Activated naive CD4-positive, alpha-beta T cell treated with anti-CD3 and anti-CD28 coated beads for 36 hours (primary cell): ENCODE results near the gene ZBTB21. TPM values are rescaled to one million over a fixed set of nuclear protein-coding genes. Genes with fewer than 3 reads are reported as not detected.

Experiments
- CTCF ChIA-PET: fragments of 350-600 bp; sonication (Branson Sonifier 250); formaldehyde crosslinking; loops from one replicate; lab custom pipeline; 2021; ENCODE audit warnings: antibody characterized with exemption; lab: Charles Lee
- DNase-seq: peaks from one replicate; pipeline ENCODE4 v3.0.0-alpha.2; 2020
- H3K27ac Mint-ChIP-seq: one replicate; pipeline ENCODE4 v1.8.0; 2021; ENCODE audit warnings: mild to moderate bottlenecking, mixed read lengths
- H3K27me3 Mint-ChIP-seq: one replicate; pipeline ENCODE4 v1.8.0; 2021; ENCODE audit warnings: low read depth, mixed read lengths
- H3K36me3 Mint-ChIP-seq: one replicate; pipeline ENCODE4 v1.8.0; 2021; ENCODE audit warnings: low read depth, mixed read lengths
- H3K4me1 Mint-ChIP-seq: one replicate; pipeline ENCODE4 v1.8.0; 2021; ENCODE audit warnings: low read depth, mixed read lengths
- H3K4me3 Mint-ChIP-seq: one replicate; pipeline ENCODE4 v1.8.0; 2021; ENCODE audit warnings: mild to moderate bottlenecking, moderate library complexity, mixed read lengths
- H3K9me3 Mint-ChIP-seq: one replicate; pipeline ENCODE4 v1.8.0; 2021; ENCODE audit warnings: mixed read lengths
- intact Hi-C: fragments of 100-400 bp; cut with micrococcal nuclease; formaldehyde crosslinking; loops from one replicate; pipeline ENCODE4 v1.15.1; 2023
- total RNA-seq, 2 experiments: library from RNA; stranded (reverse); gene quantifications; one replicate each; pipeline ENCODE4 v1.2.3, GENCODE V29; 2021

ZBTB21 gene
- total RNA-seq: 10 to 100 TPM; 27.8 to 28.0 TPM

DNA sequence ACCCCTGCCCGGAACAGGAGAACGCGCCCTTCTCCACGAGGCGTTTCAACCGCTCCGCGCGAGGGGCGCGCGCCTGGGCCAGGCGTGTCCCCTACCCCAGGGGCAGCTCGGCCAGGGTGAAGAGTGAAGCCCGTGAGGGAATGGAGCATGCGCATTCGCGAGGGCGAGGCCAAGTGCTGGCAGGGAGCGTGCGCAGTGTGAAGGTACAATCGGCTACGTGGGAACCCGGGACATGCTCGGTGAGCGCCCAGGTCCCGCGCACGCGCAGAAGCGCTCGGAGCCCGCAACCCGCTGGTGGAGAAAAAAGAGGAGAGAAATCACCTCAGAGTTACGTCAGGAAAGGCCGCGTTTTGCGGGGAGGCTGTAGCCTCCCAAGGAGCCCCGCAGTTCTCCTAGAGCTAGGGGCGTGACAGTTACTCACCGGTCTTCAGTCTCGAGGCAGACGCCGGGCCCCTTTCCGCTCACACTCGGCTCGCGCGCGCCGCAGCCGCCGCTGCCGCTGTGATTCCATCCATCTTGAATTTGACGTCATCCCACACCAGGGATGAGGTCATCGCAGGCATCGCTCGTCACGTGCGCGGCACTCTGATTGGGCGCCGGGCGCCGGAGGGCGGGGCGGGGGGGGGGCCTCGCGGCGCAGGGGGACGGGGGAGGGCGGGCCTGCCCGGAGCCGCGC, at the start of gene ZBTB21:
Gene ZBTB21, minus strand, starts transcription at position 530 of the 676 bp plus-strand sequence. CDS start 16,265 bp downstream, outside the sequence.
- DNase-seq: peak; percentile 98
- H3K9me3 Mint-ChIP-seq: peaks cover 5% of the 10 kb centered on the region
- peak within 1 kb of the TSS; percentile 99 for H3K27ac Mint-ChIP-seq
- peaks cover 19% of the 10 kb centered on the region for H3K36me3 Mint-ChIP-seq
- no peaks in the 10 kb centered on the region for H3K27me3 Mint-ChIP-seq
- H3K4me3 Mint-ChIP-seq: peak within 1 kb of the TSS; percentile 98
- CTCF ChIA-PET: interaction anchor here (1.2 to 1.8 kb wide), 2 partner anchors 98 to 193 kb away, joined by 3 to 6 read pairs; no protein-coding TSS in a partner anchor
- intact Hi-C loops: loop anchor here (1.0 to 10.0 kb wide), 8 partner anchors 8 to 647 kb away; partner anchors contain the start of genes MX2, RIPK4 and UBASH3A
- H3K4me1 Mint-ChIP-seq: peaks cover 32% of the 10 kb centered on the region

DNA sequence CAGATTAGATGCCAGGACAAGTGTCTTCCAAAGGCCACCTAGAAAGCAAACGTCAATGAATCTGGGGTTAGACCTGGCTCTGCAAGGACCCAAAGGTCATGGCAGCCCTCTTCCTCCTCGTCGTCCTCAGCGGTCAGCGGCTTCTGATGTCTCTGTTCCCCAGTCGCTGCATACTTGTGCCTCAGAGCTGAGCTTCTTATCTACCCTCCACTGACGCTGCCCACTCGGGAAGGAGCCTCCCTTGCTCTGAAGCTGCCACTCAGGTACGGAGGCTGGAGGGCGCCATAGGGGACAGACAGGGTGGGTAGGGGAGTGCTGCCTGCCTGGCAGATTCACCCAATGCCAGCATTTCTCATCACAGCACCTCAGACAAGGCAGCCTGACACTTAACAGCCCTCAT, 49.6 kb upstream of the ZBTB21 start:
- CTCF ChIA-PET: interaction anchor here (0.6 kb wide), 1 partner anchor 83 kb away, joined by 4 read pairs; no protein-coding TSS in a partner anchor

DNA sequence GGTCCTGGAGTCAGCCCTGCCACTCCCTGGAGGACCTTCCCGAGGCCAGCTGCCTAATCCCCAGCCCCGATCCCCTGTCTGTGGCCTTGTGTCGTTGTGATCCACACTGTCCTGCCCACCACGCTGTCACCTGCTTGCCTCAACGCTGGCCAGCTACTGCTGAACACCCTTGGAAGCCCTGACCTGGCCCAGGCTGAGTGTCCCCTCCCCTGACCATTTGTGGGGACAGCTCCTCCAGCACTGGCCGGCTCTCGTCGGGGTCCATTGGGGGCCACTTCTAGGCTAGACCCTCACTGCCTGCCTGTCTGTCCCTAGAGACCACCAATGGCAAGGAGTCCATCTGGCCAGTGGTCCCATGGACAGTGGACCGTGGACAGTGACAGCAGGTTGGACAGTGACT, 49.0 kb upstream of the ZBTB21 start:
- DNase-seq: no peak
- CTCF ChIA-PET: interaction anchor here (0.6 kb wide), 1 partner anchor 84 kb away, joined by 4 read pairs; no protein-coding TSS in a partner anchor
- H3K9me3 Mint-ChIP-seq: no peaks in the 10 kb centered on the region
- peaks cover 33% of the 10 kb centered on the region for H3K4me1 Mint-ChIP-seq
- no peak overlapping the region for H3K27ac Mint-ChIP-seq
- H3K27me3 Mint-ChIP-seq: no peaks in the 10 kb centered on the region
- no peaks in the 10 kb centered on the region for H3K36me3 Mint-ChIP-seq
- intact Hi-C loops: no loop called here
- no peak overlapping the region for H3K4me3 Mint-ChIP-seq

More for the DNA sequence above, 49.6 kb upstream of the ZBTB21 start:
- Mint-ChIP-seq H3K36me3 (no peaks in the 10 kb centered on the region), H3K9me3 (no peaks in the 10 kb centered on the region), H3K4me3 (no peak overlapping the region), H3K27ac (no peak overlapping the region), H3K4me1 (peaks cover 39% of the 10 kb centered on the region), H3K27me3 (no peaks in the 10 kb centered on the region)
- intact Hi-C loops: loop anchor here (5.0 kb wide), 1 partner anchor 697 kb away; the partner anchor contains the start of gene MX2
- DNase-seq: no peak

DNA sequence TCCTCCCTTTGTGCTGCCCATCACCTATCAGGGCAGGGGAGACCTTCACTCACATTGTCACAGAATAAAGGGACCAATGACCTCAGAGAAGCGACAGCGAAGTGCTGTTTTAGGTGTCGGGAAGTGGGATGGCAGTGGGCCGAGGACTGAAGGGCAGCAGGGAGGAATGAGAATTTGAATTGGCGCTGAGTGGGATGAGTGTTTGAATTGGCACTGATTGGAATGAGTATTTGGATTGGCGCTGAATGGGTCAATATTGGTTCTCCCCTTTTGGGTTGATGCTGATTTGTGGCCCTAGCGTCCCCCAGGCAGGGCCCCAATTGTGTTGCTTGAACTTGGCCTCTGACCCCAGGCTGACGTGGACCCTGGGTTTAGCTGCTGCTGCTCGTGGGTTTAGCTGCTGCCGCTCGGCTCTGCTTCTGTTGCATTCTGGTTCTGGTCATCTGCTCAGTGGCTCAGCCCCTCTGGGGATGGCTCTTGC, 48.5 kb upstream of the ZBTB21 start:
- CTCF ChIA-PET: no interaction called here
- H3K4me1 Mint-ChIP-seq: peaks cover 28% of the 10 kb centered on the region
- H3K27me3 Mint-ChIP-seq: no peaks in the 10 kb centered on the region
- no peak overlapping the region for H3K27ac Mint-ChIP-seq
- no peak overlapping the region for H3K4me3 Mint-ChIP-seq
- intact Hi-C loops: no loop called here
- H3K9me3 Mint-ChIP-seq: no peaks in the 10 kb centered on the region
- no peak for DNase-seq
- H3K36me3 Mint-ChIP-seq: no peaks in the 10 kb centered on the region

DNA sequence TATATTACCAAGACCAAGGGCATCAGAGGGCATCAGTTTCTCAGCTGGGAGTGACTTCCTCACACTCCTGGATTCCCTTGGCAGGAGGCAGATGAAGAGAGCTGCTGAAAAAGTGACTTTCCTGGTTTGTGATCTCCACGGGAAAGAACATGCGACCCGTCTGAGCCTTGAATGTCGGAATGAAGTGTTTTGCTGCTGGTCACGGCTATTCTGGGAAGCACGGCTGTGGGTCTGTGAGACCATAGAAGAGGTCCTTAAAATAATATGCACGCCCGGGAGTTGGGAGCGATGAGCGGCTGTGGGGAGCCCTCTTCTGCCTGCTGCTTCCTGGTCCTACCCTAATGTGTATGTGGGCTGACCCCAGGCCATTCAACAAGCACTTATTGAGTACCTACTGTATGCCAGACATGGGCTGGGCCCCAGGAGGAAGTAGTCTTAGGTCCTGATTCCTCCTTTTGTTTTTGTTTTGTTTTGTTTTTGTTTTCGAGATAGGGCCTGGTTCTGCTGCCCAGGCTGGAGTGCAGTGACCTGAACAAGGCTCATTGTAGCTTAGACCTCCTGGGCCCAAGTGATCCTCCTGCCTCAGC, 47.8 kb upstream of the ZBTB21 start:
- Mint-ChIP-seq H3K4me1 (peaks cover 21% of the 10 kb centered on the region), H3K36me3 (no peaks in the 10 kb centered on the region), H3K27ac (no peak overlapping the region), H3K9me3 (no peaks in the 10 kb centered on the region), H3K4me3 (no peak overlapping the region), H3K27me3 (no peaks in the 10 kb centered on the region)
- intact Hi-C loops: no loop called here
- CTCF ChIA-PET: no interaction called here
- DNase-seq: no peak

DNA sequence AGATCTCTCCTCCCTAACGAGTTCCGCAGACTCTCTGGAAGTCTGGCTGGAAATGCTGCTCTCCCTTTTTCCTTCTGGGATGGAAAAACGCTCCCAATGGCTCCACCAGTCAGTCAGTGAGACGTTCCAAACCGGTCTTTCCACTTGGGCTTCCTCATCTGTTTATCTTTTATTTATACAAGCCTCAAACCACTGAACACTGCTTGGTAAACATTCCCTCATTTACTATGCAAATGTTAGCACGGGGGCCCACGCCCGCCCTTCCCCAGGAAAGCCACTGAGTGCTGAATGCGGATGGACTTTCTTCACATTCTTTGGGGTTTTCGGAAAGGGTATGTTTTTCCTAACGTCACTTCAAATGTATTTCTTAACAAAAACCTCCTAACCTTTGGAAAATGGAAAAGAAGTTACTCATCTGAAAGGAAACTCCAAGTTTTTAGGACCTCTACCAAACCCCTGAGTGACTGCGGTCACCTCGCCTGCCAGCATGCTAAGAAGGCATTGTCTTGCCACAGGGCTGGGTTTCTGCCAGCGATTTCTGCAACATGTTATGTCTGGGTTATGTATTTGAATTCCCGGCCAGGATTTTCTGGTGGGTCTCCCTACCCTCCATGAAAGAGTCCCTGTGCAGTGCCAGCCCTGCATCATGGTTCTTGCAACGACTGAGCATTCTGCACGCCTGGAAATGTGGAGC, 47.0 kb upstream of the ZBTB21 start:
- H3K4me3 Mint-ChIP-seq: no peak overlapping the region
- intact Hi-C loops: no loop called here
- no peaks in the 10 kb centered on the region for H3K36me3 Mint-ChIP-seq
- H3K4me1 Mint-ChIP-seq: peaks cover 15% of the 10 kb centered on the region
- H3K9me3 Mint-ChIP-seq: no peaks in the 10 kb centered on the region
- no peak overlapping the region for H3K27ac Mint-ChIP-seq
- CTCF ChIA-PET: no interaction called here
- no peaks in the 10 kb centered on the region for H3K27me3 Mint-ChIP-seq
- no peak for DNase-seq

DNA sequence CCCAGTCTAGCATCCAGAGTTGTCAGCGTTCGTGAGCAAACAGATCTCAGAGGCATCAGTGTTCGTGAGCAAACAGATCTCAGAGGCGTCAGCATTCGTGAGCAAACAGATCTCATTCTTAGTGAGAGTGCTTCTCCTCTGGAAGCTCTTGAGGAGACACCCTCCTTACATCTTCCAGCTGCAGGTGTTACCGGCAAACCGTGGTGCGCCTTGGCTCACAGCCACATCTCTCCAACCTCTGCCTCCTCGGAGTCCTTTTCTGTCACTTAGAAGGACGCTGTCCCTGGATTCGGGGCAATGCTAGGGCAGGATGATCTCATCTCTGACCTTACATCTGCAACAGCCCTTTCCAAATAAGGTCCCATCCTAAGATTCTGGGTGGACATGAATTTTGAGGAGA, 46.3 kb upstream of the ZBTB21 start:
- CTCF ChIA-PET: no interaction called here
- Mint-ChIP-seq H3K36me3 (no peaks in the 10 kb centered on the region), H3K4me1 (peaks cover 10% of the 10 kb centered on the region), H3K4me3 (no peak overlapping the region), H3K27me3 (no peaks in the 10 kb centered on the region), H3K27ac (no peak overlapping the region), H3K9me3 (no peaks in the 10 kb centered on the region)
- no peak for DNase-seq
- intact Hi-C loops: no loop called here

DNA sequence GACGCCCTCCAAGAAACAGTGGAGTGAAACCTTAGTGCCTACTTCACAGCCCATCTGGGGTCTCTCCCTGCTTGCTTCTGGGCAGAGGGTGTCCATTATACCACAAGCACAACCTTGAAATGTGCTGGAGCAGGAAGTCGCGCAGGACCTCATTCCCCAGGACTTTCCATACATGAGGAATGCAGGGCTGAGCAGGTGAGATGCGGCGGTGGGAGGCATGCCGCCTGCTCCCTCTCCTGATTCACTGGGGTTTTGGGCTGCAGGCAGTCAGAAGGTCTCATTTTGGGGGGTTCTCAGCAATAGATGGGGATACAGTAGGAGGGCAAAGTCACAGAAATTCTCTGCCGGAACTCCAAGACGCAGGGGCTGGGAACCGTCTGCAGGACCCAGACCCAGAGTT, 45.3 kb upstream of the ZBTB21 start:
- CTCF ChIA-PET: no interaction called here
- H3K36me3 Mint-ChIP-seq: no peaks in the 10 kb centered on the region
- H3K4me1 Mint-ChIP-seq: peaks cover 4% of the 10 kb centered on the region
- DNase-seq: no peak
- intact Hi-C loops: no loop called here
- no peaks in the 10 kb centered on the region for H3K27me3 Mint-ChIP-seq
- no peaks in the 10 kb centered on the region for H3K9me3 Mint-ChIP-seq
- H3K4me3 Mint-ChIP-seq: no peak overlapping the region
- H3K27ac Mint-ChIP-seq: no peak overlapping the region

DNA sequence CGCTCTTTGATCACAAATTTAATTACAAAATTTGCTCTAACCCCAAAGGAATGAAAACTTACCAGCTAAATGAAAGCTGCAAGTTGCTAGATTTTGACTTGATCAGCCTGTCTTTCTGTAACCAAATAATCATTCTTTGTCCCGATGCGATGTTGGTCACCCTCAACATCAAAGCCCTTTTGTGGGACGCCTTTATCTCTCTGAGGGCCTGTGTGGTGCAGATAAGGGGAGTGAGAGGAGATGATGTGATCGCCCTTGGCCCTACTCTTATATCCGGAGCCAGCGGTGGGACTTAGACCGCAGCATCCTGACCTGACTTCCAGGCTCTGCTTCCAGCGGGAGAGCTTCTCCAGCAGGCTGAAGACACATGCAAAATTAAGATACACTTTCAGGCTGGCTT, 41.6 kb upstream of the ZBTB21 start:
- Mint-ChIP-seq H3K4me3 (no peak overlapping the region), H3K4me1 (peaks cover 4% of the 10 kb centered on the region), H3K27ac (no peak overlapping the region), H3K27me3 (no peaks in the 10 kb centered on the region), H3K9me3 (no peaks in the 10 kb centered on the region), H3K36me3 (no peaks in the 10 kb centered on the region)
- intact Hi-C loops: no loop called here
- no peak for DNase-seq
- CTCF ChIA-PET: interaction anchor here (1.7 kb wide), 1 partner anchor 56 kb away, joined by 4 read pairs; no protein-coding TSS in a partner anchor

DNA sequence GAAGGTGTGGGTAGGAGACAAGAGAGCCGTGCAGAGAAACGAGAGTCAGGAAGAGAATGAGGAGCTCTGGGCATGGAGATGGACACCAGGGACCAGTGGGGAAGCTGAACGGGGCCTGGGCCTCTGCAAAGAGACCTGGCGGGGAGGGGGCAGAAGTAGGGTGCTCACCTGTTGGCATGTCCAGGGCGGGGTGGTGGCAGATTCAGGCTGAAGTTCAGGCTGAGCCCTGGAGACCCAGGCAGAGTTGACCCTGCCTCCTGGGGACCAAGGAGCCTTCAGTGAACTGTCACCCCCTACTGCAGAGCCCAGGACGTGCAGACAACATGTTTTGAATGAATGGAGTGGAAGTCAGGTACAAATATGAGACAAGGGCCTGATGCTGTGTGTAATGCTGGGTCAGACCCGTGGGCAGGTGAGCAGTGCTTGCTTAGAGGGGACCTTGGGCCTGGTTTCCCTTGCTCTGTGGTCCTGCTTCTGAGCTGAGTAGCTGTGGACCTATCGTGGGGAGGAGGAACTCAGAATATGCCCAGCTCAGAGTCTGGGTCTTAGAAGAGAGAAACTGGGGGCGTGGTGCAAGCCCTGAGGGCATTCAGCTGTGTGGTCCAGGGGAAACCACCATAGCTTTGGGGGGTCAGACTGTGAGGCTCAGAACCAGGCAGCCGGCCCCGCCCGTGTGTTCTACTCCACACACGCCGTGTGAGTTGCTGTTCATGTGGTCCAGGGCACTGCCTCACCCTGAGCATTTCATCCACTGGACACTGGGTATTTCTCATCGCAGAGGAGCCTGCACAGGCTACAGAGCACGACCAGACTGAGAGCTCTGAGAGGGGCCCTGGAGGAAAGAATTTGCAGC, 39.6 kb upstream of the ZBTB21 start:
- intact Hi-C loops: no loop called here
- Mint-ChIP-seq H3K27ac (no peak overlapping the region), H3K36me3 (no peaks in the 10 kb centered on the region), H3K27me3 (no peaks in the 10 kb centered on the region), H3K4me1 (peaks cover 4% of the 10 kb centered on the region), H3K9me3 (no peaks in the 10 kb centered on the region), H3K4me3 (no peak overlapping the region)
- CTCF ChIA-PET: interaction anchor here (0.6 to 1.3 kb wide), 4 partner anchors 45 to 258 kb away, joined by 3 to 5 read pairs (median 4); no protein-coding TSS in a partner anchor
- DNase-seq: no peak

DNA sequence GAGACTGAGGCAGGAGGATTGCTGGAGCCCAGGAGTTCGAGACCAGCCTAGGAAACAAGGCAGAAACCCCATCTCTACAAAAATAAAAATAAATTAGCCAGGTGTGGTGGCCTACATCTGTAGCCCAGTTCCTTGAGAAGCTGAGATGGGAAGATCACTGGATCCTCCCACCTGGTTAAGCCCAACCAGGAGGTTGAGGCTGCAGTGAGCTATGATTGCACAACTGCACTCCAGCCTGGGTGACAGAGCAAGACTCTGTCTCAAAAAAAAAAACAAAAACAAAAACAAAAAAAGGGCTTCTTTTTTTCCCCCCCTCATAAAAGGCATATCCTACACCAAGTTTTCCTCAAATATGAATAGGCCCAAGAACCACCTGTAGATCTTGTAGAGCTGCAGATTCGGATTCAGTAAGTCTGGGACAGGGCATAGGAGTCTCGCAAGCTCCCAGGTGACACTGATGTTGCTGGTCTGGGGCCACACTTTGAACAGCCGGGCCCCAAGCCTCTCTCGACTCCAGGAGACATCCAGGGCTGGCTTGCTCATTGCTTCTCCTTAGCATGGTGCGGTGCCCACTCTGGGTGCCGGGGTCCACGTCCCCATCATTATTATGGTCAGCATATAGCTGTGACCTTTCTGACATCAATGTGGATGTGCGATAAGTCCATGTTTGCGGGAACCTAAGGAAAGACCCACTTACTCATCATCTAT, 38.9 kb upstream of the ZBTB21 start:
- intact Hi-C loops: no loop called here
- Mint-ChIP-seq H3K9me3 (no peaks in the 10 kb centered on the region), H3K27ac (no peak overlapping the region), H3K27me3 (no peaks in the 10 kb centered on the region), H3K4me1 (peaks cover 4% of the 10 kb centered on the region), H3K36me3 (no peaks in the 10 kb centered on the region), H3K4me3 (no peak overlapping the region)
- CTCF ChIA-PET: interaction anchor here (0.6 to 1.0 kb wide), 2 partner anchors 46 to 259 kb away, joined by 4 to 5 read pairs; no protein-coding TSS in a partner anchor
- no peak for DNase-seq
